HEK293 (cell line): ENCODE data around the gene DNAJC22.
A peak's percentile ranks its signal among the peaks of the same experiment; 100 is the strongest.

Source experiments
- GLIS2 ChIP-seq: fragments of 450-650 bp; formaldehyde crosslinking; IDR thresholded peaks from 2 replicates; pipeline ENCODE4 v1.5.1; 2016; ENCODE audit warnings: missing biosample characterization, missing genetic modification characterization
- HOXC10 ChIP-seq: sonication (generic); formaldehyde crosslinking; IDR thresholded peaks from 2 replicates; pipeline ENCODE4 v1.8.1; 2023; ENCODE audit warnings: mild to moderate bottlenecking, missing genetic modification reagents
- KLF1 ChIP-seq: fragments of 450-650 bp; formaldehyde crosslinking; IDR thresholded peaks from 2 replicates; pipeline ENCODE4 v1.5.1; 2016; ENCODE audit warnings: missing biosample characterization, missing genetic modification characterization
- KLF10 ChIP-seq: fragments of 450-650 bp; IDR thresholded peaks from 2 replicates; pipeline ENCODE4 v1.5.1; 2018; ENCODE audit warnings: missing biosample characterization, mild to moderate bottlenecking, missing genetic modification characterization
- KLF16 ChIP-seq: fragments of 450-650 bp; formaldehyde crosslinking; IDR thresholded peaks from 2 replicates; pipeline ENCODE4 v1.5.1; 2017; ENCODE audit warnings: missing biosample characterization, missing genetic modification characterization
- OSR2 ChIP-seq: fragments of 450-650 bp; formaldehyde crosslinking; IDR thresholded peaks from 2 replicates; pipeline ENCODE4 v1.5.1; 2016; ENCODE audit warnings: missing biosample characterization, missing genetic modification characterization
- PBX3 ChIP-seq: sonication (generic); formaldehyde crosslinking; IDR thresholded peaks from 2 replicates; pipeline ENCODE4 v1.8.1; 2022; ENCODE audit warnings: mild to moderate bottlenecking, moderate library complexity, missing genetic modification reagents
- PRDM1 ChIP-seq: fragments of 450-650 bp; formaldehyde crosslinking; IDR thresholded peaks from 2 replicates; pipeline ENCODE4; 2016; ENCODE audit warnings: missing biosample characterization, missing genetic modification characterization
- YY1 ChIP-seq: fragments of 450-650 bp; formaldehyde crosslinking; IDR thresholded peaks from 2 replicates; pipeline ENCODE4 v1.5.1; 2018; ENCODE audit warnings: missing biosample characterization, missing genetic modification characterization
- ZBTB20 ChIP-seq: fragments of 450-650 bp; formaldehyde crosslinking; IDR thresholded peaks from 2 replicates; pipeline ENCODE4 v1.5.1; 2016; ENCODE audit warnings: missing biosample characterization, missing genetic modification characterization
- ZBTB48 ChIP-seq: fragments of 450-650 bp; formaldehyde crosslinking; IDR thresholded peaks from 2 replicates; pipeline ENCODE4 v1.5.1; 2016; ENCODE audit warnings: missing biosample characterization, missing genetic modification characterization
- ZBTB6 ChIP-seq: fragments of 450-650 bp; formaldehyde crosslinking; IDR thresholded peaks from 2 replicates; pipeline ENCODE4 v1.5.1; 2017; ENCODE audit warnings: missing biosample characterization, missing genetic modification characterization
- ZFP3 ChIP-seq: fragments of 450-650 bp; formaldehyde crosslinking; IDR thresholded peaks from 2 replicates; pipeline ENCODE4 v1.5.1; 2016; ENCODE audit warnings: low read depth, missing biosample characterization, missing genetic modification characterization
- ZFP37 ChIP-seq: fragments of 450-650 bp; formaldehyde crosslinking; IDR thresholded peaks from 2 replicates; pipeline ENCODE4 v1.5.1; 2016; ENCODE audit warnings: missing biosample characterization, missing genetic modification characterization
- ZFP69B ChIP-seq: fragments of 450-650 bp; formaldehyde crosslinking; IDR thresholded peaks from 2 replicates; pipeline ENCODE4 v1.5.1; 2016; ENCODE audit warnings: missing biosample characterization, missing genetic modification characterization
- ZNF112 ChIP-seq: fragments of 450-650 bp; formaldehyde crosslinking; IDR thresholded peaks from 2 replicates; pipeline ENCODE4 v1.5.0; 2017; ENCODE audit warnings: missing biosample characterization, missing genetic modification characterization
- ZNF114 ChIP-seq: fragments of 450-650 bp; formaldehyde crosslinking; IDR thresholded peaks from 2 replicates; pipeline ENCODE4 v1.5.0; 2017; ENCODE audit warnings: missing biosample characterization, missing genetic modification characterization
- ZNF148 ChIP-seq: fragments of 450-650 bp; formaldehyde crosslinking; IDR thresholded peaks from 2 replicates; pipeline ENCODE4 v1.5.0; 2017; ENCODE audit warnings: missing biosample characterization, missing genetic modification characterization, borderline replicate concordance
- ZNF202 ChIP-seq: fragments of 450-650 bp; formaldehyde crosslinking; IDR thresholded peaks from 2 replicates; pipeline ENCODE4 v1.5.1; 2016; ENCODE audit warnings: missing biosample characterization, missing genetic modification characterization, borderline replicate concordance
- ZNF214 ChIP-seq: fragments of 450-650 bp; formaldehyde crosslinking; IDR thresholded peaks from 2 replicates; pipeline ENCODE4 v1.5.1; 2017; ENCODE audit warnings: missing biosample characterization, mild to moderate bottlenecking, missing genetic modification characterization, borderline replicate concordance
- ZNF24 ChIP-seq: fragments of 450-650 bp; formaldehyde crosslinking; IDR thresholded peaks from 2 replicates; pipeline ENCODE4 v1.5.1; 2016; ENCODE audit warnings: missing biosample characterization, missing genetic modification characterization
- ZNF266 ChIP-seq: fragments of 450-650 bp; formaldehyde crosslinking; IDR thresholded peaks from 2 replicates; pipeline ENCODE4 v1.5.1; 2016; ENCODE audit warnings: missing biosample characterization, missing genetic modification characterization, low read depth
- ZNF324 ChIP-seq: fragments of 450-650 bp; formaldehyde crosslinking; IDR thresholded peaks from 2 replicates; pipeline ENCODE4 v1.5.1; 2016; ENCODE audit warnings: missing biosample characterization, missing genetic modification characterization
- ZNF433 ChIP-seq: fragments of 450-650 bp; formaldehyde crosslinking; IDR thresholded peaks from 2 replicates; pipeline ENCODE4 v1.5.1; 2016; ENCODE audit warnings: missing biosample characterization, missing genetic modification characterization, low read depth
- ZNF510 ChIP-seq: fragments of 450-650 bp; formaldehyde crosslinking; IDR thresholded peaks from 2 replicates; pipeline ENCODE4 v1.5.1; 2018; ENCODE audit warnings: mild to moderate bottlenecking, missing genetic modification characterization, missing biosample characterization; ENCODE audit not compliant: insufficient replicate concordance
- ZNF514 ChIP-seq: fragments of 450-650 bp; formaldehyde crosslinking; IDR thresholded peaks from 2 replicates; pipeline ENCODE4 v1.5.1; 2016; ENCODE audit warnings: missing biosample characterization, missing genetic modification characterization
- ZNF555 ChIP-seq: fragments of 450-650 bp; formaldehyde crosslinking; conservative IDR thresholded peaks from 2 replicates; pipeline ENCODE4 v1.5.1; 2017; ENCODE audit warnings: missing biosample characterization, mild to moderate bottlenecking, missing genetic modification characterization, inconsistent platforms
- ZNF571 ChIP-seq: fragments of 450-650 bp; formaldehyde crosslinking; IDR thresholded peaks from 2 replicates; pipeline ENCODE4 v1.5.0; 2017; ENCODE audit warnings: missing biosample characterization, missing genetic modification characterization
- ZNF664 ChIP-seq: fragments of 450-650 bp; formaldehyde crosslinking; IDR thresholded peaks from 2 replicates; pipeline ENCODE4 v1.5.1; 2016; ENCODE audit warnings: missing biosample characterization, missing genetic modification characterization
- ZNF677 ChIP-seq: fragments of 450-650 bp; IDR thresholded peaks from 2 replicates; pipeline ENCODE4 v1.5.0; 2018; ENCODE audit warnings: missing biosample characterization, mild to moderate bottlenecking, missing genetic modification characterization, moderate library complexity
- ZNF701 ChIP-seq: fragments of 450-650 bp; formaldehyde crosslinking; IDR thresholded peaks from 2 replicates; pipeline ENCODE4 v1.5.1; 2016; ENCODE audit warnings: missing biosample characterization, missing genetic modification characterization
- ZNF707 ChIP-seq: fragments of 450-650 bp; formaldehyde crosslinking; IDR thresholded peaks from 2 replicates; pipeline ENCODE4 v1.5.1; 2016; ENCODE audit warnings: missing biosample characterization, missing genetic modification characterization
- ZNF830 ChIP-seq: fragments of 450-650 bp; IDR thresholded peaks from 2 replicates; pipeline ENCODE4 v1.5.0; 2018; ENCODE audit warnings: missing biosample characterization, missing genetic modification characterization, low read depth, mild to moderate bottlenecking, moderate library complexity
- TF ChIP-seq, protein P1 (sequence below): fragments of 450-650 bp; IDR thresholded peaks from 2 replicates; pipeline ENCODE4 v1.5.1; 2018; ENCODE audit warnings: missing biosample characterization, mild to moderate bottlenecking, missing genetic modification characterization
- TF ChIP-seq, protein P2 (sequence below): fragments of 450-650 bp; formaldehyde crosslinking; IDR thresholded peaks from 2 replicates; pipeline ENCODE4 v1.5.1; 2017; ENCODE audit warnings: missing biosample characterization, missing genetic modification characterization

Gene DNAJC22

DNA sequence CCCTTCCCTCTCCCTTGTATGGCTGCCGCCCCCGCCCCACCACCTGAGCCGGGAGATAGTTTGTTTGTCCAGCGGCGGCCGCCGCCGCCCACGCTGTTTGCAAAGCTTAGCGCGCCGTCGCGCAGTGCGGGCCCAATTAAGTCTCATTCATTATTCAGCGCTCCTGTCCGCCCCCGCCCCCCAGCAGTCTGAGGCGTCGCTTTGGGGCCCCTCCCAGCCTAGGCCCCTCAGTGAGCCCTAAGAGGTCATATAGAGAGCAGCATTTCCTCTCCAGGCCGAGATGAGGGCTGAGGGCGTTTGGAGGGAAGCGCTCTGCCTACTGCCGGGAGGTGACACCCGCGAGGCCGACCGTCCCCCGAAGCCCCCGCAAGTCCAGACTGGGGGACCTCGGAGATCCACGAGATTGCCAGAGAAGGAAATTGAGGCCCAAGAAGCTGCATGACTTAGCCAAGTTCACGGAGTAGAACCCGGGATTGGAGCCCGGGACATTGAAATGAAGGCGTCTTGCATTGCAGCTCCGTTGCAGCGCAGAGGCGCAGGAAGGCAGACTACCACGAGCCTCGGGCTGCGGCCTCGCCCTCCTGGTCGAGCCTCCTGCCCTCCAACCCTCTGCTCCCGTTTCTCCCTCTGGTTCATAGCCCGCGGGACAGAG, at the start of gene DNAJC22 (continued):
- TF ChIP-seq YY1 (tag by site-specific recombination) (no peak), KLF1 (tag by site-specific recombination) (peak; percentile 89), ZNF707 (tag by site-specific recombination) (no peak), ZBTB48 (tag by site-specific recombination) (no peak; the same call in 1 of the 2 replicates), ZNF830 (no peak), OSR2 (tag by site-specific recombination) (peak; percentile 56; the same call in 1 of the 2 replicates), ZNF202 (tag by site-specific recombination) (no peak), HOXC10 (CRISPR knock-in tag) (no peak), ZFP37 (tag by site-specific recombination) (no peak), ZNF24 (tag by site-specific recombination) (peak; percentile 42), ZFP69B (no peak), ZNF324 (0 out of 2 replicates have a peak, but pooled peaks have one; percentile 10), KLF16 (no peak), ZNF514 (tag by site-specific recombination) (no peak), ZNF266 (tag by site-specific recombination) (no peak), ZNF664 (tag by site-specific recombination) (no peak), ZNF510 (tag by site-specific recombination) (no peak), ZNF571 (no peak), GLIS2 (tag by site-specific recombination) (peak; percentile 97), ZFP3 (no peak), ZNF677 (no peak), ZNF112 (tag by site-specific recombination) (no peak), KLF10 (tag by site-specific recombination) (0 out of 2 replicates have a peak, but pooled peaks have one; percentile 9), ZNF114 (tag by site-specific recombination) (no peak), ZBTB20 (peak; percentile 95), ZNF701 (tag by site-specific recombination) (no peak), ZBTB6 (tag by site-specific recombination) (0 out of 2 replicates have a peak, but pooled peaks have one; percentile 4), ZNF555 (tag by site-specific recombination) (no peak), ZNF148 (tag by site-specific recombination) (no peak), PBX3 (no peak), ZNF214 (tag by site-specific recombination) (no peak), ZNF433 (tag by site-specific recombination) (no peak), PRDM1 (tag by site-specific recombination) (no peak)
- TF ChIP-seq, protein P1, sequence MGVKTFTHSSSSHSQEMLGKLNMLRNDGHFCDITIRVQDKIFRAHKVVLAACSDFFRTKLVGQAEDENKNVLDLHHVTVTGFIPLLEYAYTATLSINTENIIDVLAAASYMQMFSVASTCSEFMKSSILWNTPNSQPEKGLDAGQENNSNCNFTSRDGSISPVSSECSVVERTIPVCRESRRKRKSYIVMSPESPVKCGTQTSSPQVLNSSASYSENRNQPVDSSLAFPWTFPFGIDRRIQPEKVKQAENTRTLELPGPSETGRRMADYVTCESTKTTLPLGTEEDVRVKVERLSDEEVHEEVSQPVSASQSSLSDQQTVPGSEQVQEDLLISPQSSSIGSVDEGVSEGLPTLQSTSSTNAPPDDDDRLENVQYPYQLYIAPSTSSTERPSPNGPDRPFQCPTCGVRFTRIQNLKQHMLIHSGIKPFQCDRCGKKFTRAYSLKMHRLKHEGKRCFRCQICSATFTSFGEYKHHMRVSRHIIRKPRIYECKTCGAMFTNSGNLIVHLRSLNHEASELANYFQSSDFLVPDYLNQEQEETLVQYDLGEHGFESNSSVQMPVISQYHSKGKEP, result no peak
- TF ChIP-seq, protein P2, sequence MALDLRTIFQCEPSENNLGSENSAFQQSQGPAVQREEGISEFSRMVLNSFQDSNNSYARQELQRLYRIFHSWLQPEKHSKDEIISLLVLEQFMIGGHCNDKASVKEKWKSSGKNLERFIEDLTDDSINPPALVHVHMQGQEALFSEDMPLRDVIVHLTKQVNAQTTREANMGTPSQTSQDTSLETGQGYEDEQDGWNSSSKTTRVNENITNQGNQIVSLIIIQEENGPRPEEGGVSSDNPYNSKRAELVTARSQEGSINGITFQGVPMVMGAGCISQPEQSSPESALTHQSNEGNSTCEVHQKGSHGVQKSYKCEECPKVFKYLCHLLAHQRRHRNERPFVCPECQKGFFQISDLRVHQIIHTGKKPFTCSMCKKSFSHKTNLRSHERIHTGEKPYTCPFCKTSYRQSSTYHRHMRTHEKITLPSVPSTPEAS (tag by site-specific recombination), result no peak
